Body of pancreas (tissue), 4 donors: Measurements from ENCODE around the gene PRR14L.

ENCODE experiments used
- POLR2A ChIP-seq, 3 donors: fragments of 450-650 bp; IDR thresholded peaks; one replicate each; pipeline ENCODE4 v1.6.1; 2016; ENCODE audit warnings: antibody characterized with exemption in 3 of 3, mild to moderate bottlenecking in 2 of 3
- TF ChIP-seq, protein P1 (sequence below), 7 experiments: fragments of 450-650 bp in 4 of 7; fragments of 200-600 bp in 3 of 7; sonication (generic) in 3 of 7; IDR thresholded peaks; one replicate each; pipeline ENCODE4 v1.5.1; 2016 to 2019; ENCODE audit warnings: antibody characterized with exemption in 7 of 7

DNA sequence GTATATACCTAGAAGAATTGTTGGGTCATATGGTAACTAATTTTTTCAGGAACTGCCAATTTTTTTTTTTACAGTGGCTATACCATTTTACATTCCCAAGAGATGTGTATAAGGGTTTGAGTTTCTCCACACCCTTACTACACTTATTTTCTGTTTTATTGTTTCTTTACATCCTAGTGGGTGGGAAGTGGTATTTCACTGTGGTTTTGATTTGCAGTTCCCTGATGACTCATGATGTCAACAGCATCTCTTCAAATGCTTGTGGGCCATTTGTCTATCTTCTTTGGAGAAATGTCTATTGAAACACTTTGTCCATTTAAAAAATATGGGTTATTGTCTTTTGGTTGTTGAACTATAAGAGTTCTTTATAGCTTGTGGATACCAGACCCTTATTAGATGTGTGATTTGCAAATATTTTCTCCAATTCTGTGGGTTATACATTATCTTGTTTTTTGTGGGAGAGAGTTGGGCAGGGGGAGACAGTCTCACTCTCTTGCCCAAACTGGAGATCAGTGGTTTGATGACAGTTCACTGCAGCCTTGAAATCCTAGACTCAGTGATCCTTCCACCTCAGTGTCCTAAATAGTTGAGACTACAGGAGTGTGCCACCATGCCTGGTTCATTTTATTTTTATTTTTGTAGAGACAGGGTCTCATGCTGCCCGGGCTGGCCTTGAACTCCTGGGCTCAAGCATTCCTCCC, 57.6 kb downstream of the PRR14L start:
- TF ChIP-seq POLR2A (IDR thresholded peaks at IDR 0.05): no peak
- TF ChIP-seq, protein P1, sequence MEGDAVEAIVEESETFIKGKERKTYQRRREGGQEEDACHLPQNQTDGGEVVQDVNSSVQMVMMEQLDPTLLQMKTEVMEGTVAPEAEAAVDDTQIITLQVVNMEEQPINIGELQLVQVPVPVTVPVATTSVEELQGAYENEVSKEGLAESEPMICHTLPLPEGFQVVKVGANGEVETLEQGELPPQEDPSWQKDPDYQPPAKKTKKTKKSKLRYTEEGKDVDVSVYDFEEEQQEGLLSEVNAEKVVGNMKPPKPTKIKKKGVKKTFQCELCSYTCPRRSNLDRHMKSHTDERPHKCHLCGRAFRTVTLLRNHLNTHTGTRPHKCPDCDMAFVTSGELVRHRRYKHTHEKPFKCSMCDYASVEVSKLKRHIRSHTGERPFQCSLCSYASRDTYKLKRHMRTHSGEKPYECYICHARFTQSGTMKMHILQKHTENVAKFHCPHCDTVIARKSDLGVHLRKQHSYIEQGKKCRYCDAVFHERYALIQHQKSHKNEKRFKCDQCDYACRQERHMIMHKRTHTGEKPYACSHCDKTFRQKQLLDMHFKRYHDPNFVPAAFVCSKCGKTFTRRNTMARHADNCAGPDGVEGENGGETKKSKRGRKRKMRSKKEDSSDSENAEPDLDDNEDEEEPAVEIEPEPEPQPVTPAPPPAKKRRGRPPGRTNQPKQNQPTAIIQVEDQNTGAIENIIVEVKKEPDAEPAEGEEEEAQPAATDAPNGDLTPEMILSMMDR (IDR thresholded peaks at IDR 0.05): no peak
